ENCODE data around the gene PUSL1. TPM values are rescaled to one million over a fixed set of nuclear protein-coding genes. Genes with fewer than 3 reads are reported as not detected.
A peak's percentile ranks its signal among the peaks of the same experiment; 100 is the strongest.

Gene PUSL1
- total RNA-seq, 1 donor from 2014 or later, result 10.4 TPM

GRCh38 chr1:1291023-1291528 lies 17.3 kb upstream of the PUSL1 start:
- no peak for DNase-seq
- intact Hi-C loops (cut with micrococcal nuclease), result no loop called here

GRCh38 chr1:1291548-1292441 lies 16.6 kb upstream of the PUSL1 start:
- Histone ChIP-seq H3K27ac (replicated peaks) (no peak overlapping the region), H3K27me3 (ENCODE audit: low read depth) (peaks cover 10% of the 10 kb centered on the region), H3K9me3 (replicated peaks) (no peaks in the 10 kb centered on the region), H3K4me1 (peaks cover 14% of the 10 kb centered on the region), H3K36me3 (peaks cover 35% of the 10 kb centered on the region), H3K4me3 (no peak overlapping the region)
- intact Hi-C loops (cut with micrococcal nuclease), result no loop called here
- DNase-seq, result peak; percentile 56
- peak; percentile 76 for TF ChIP-seq CTCF (IDR thresholded peaks at IDR 0.05; ENCODE audit: borderline replicate concordance)

More at GRCh38 chr1:1291023-1291528, 17.3 kb upstream of the PUSL1 start:
- Histone ChIP-seq H3K36me3 (peaks cover 30% of the 10 kb centered on the region), H3K27me3 (ENCODE audit: low read depth) (peaks cover 17% of the 10 kb centered on the region), H3K4me3 (no peak overlapping the region), H3K9me3 (replicated peaks) (no peaks in the 10 kb centered on the region), H3K27ac (replicated peaks) (no peak overlapping the region), H3K4me1 (peaks cover 14% of the 10 kb centered on the region)
- no peak for TF ChIP-seq CTCF (IDR thresholded peaks at IDR 0.05; ENCODE audit: borderline replicate concordance)

GRCh38 chr1:1292442-1292779 lies 16.0 kb upstream of the PUSL1 start:
- intact Hi-C loops (cut with micrococcal nuclease), result no loop called here
- no peaks in the 10 kb centered on the region for H3K9me3 ChIP-seq (replicated peaks)
- TF ChIP-seq CTCF (IDR thresholded peaks at IDR 0.05; ENCODE audit: borderline replicate concordance), result no peak
- no peak overlapping the region for H3K27ac ChIP-seq (replicated peaks)
- peaks cover 14% of the 10 kb centered on the region for H3K4me1 ChIP-seq
- DNase-seq, result no peak
- peaks cover 4% of the 10 kb centered on the region for H3K27me3 ChIP-seq (ENCODE audit: low read depth)
- H3K4me3 ChIP-seq, result no peak overlapping the region
- H3K36me3 ChIP-seq, result peaks cover 35% of the 10 kb centered on the region

GRCh38 chr1:1292851-1293250 lies 15.5 kb upstream of the PUSL1 start:
- intact Hi-C loops (cut with micrococcal nuclease), result no loop called here
- Histone ChIP-seq H3K27me3 (ENCODE audit: low read depth) (no peaks in the 10 kb centered on the region), H3K9me3 (replicated peaks) (no peaks in the 10 kb centered on the region), H3K4me1 (peaks cover 14% of the 10 kb centered on the region), H3K4me3 (no peak overlapping the region), H3K27ac (replicated peaks) (no peak overlapping the region), H3K36me3 (peaks cover 39% of the 10 kb centered on the region)
- no peak for DNase-seq
- no peak for TF ChIP-seq CTCF (IDR thresholded peaks at IDR 0.05; ENCODE audit: borderline replicate concordance)

- no peaks in the 10 kb centered on the region for H3K27me3 ChIP-seq (ENCODE audit: low read depth)
- DNase-seq, result no peak
- no peaks in the 10 kb centered on the region for H3K9me3 ChIP-seq (replicated peaks)
- peaks cover 42% of the 10 kb centered on the region for H3K36me3 ChIP-seq
- H3K4me3 ChIP-seq, result no peak overlapping the region
- no peak for TF ChIP-seq CTCF (IDR thresholded peaks at IDR 0.05; ENCODE audit: borderline replicate concordance)
- intact Hi-C loops (cut with micrococcal nuclease), result no loop called here
- peaks cover 14% of the 10 kb centered on the region for H3K4me1 ChIP-seq
- H3K27ac ChIP-seq (replicated peaks), result no peak overlapping the region
Measured at GRCh38 chr1:1293263-1294249, 14.8 kb upstream of the PUSL1 start.

Data from left ventricle myocardium inferior (tissue), 1 donor.